Lower leg skin (tissue), 3 donors: ENCODE data around the gene RAB12.

ENCODE experiments used
- POLR2A ChIP-seq, 2 donors: fragments of 450-650 bp; IDR thresholded peaks; one replicate each; pipeline ENCODE4 v1.6.1; 2016 to 2017; ENCODE audit warnings: antibody characterized with exemption in 2 of 2, mild to moderate bottlenecking in 1 of 2, moderate library complexity in 1 of 2
- TF ChIP-seq, protein P1 (sequence below), 3 donors: fragments of 450-650 bp; IDR thresholded peaks; one replicate each; pipeline ENCODE4 v1.5.1; 2016; ENCODE audit warnings: antibody characterized with exemption in 3 of 3, mild to moderate bottlenecking in 3 of 3, moderate library complexity in 2 of 3

DNA sequence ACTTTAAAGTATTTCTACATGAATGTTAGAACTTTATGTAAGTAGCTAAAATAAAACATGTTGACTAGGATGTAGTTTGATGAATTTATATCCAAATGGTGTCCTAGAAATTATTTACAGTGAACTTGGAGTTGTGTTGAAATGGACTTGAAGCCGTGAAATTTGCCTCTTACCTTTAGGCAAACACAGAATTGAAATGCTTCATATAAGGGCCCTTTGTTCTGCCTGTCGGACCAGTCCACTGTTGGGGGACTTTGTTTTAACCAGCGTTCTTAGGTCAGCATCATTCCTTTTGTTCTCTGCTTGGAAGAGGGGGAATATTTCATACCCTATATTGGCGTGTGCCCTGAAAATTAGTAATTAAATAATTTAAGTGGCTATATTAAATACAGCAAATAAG is 18.3 kb downstream of the RAB12 start:
- TF ChIP-seq, protein P1, sequence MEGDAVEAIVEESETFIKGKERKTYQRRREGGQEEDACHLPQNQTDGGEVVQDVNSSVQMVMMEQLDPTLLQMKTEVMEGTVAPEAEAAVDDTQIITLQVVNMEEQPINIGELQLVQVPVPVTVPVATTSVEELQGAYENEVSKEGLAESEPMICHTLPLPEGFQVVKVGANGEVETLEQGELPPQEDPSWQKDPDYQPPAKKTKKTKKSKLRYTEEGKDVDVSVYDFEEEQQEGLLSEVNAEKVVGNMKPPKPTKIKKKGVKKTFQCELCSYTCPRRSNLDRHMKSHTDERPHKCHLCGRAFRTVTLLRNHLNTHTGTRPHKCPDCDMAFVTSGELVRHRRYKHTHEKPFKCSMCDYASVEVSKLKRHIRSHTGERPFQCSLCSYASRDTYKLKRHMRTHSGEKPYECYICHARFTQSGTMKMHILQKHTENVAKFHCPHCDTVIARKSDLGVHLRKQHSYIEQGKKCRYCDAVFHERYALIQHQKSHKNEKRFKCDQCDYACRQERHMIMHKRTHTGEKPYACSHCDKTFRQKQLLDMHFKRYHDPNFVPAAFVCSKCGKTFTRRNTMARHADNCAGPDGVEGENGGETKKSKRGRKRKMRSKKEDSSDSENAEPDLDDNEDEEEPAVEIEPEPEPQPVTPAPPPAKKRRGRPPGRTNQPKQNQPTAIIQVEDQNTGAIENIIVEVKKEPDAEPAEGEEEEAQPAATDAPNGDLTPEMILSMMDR (IDR thresholded peaks at IDR 0.05) = no peak
- no peak for TF ChIP-seq POLR2A (IDR thresholded peaks at IDR 0.05)
